ENCODE results near the gene MUC20.
A peak's percentile ranks its signal among the peaks of the same experiment; 100 is the strongest.
"Not testable (repeated sequence)": the region's sequence is repeated elsewhere in the genome, so short reads cannot be mapped to it uniquely, and the experiment has no call there.

MUC20 gene

GRCh38 chr3:195762611-195763010, 41.8 kb downstream of the MUC20 start:
- H3K27ac Mint-ChIP-seq = no peak overlapping the region
- peaks cover 56% of the 10 kb centered on the region for H3K27me3 Mint-ChIP-seq
- H3K4me1 Mint-ChIP-seq = peaks cover 4% of the 10 kb centered on the region
- H3K4me3 Mint-ChIP-seq = no peak overlapping the region
- H3K9me3 Mint-ChIP-seq = no peaks in the 10 kb centered on the region
- ATAC-seq (peak; percentile 29), DNase-seq (no peak)

- no peak overlapping the region for H3K27ac Mint-ChIP-seq
- H3K4me3 Mint-ChIP-seq = no peak overlapping the region
- DNase-seq (no peak), ATAC-seq (no peak)
- H3K27me3 Mint-ChIP-seq = peaks cover 50% of the 10 kb centered on the region
- H3K9me3 Mint-ChIP-seq = no peaks in the 10 kb centered on the region
- no peaks in the 10 kb centered on the region for H3K4me1 Mint-ChIP-seq
These were observed 42.5 kb downstream of the MUC20 start for GRCh38 chr3:195763076-195763830.

- Mint-ChIP-seq H3K9me3 (no peaks in the 10 kb centered on the region), H3K4me1 (no peaks in the 10 kb centered on the region), H3K27me3 (peaks cover 46% of the 10 kb centered on the region), H3K4me3 (no peak overlapping the region), H3K27ac (no peak overlapping the region)
- ATAC-seq = no peak
- no peak for DNase-seq
These were observed 43.4 kb downstream of the MUC20 start for GRCh38 chr3:195763843-195764825.

GRCh38 chr3:195764961-195765706, 44.4 kb downstream of the MUC20 start:
- H3K4me1 Mint-ChIP-seq = no peaks in the 10 kb centered on the region
- H3K27me3 Mint-ChIP-seq = peaks cover 36% of the 10 kb centered on the region

GRCh38 chr3:195766671-195767070, 45.9 kb downstream of the MUC20 start:
- Mint-ChIP-seq H3K4me1 (no peaks in the 10 kb centered on the region), H3K9me3 (no peaks in the 10 kb centered on the region), H3K27ac (no peak overlapping the region), H3K27me3 (peaks cover 21% of the 10 kb centered on the region), H3K4me3 (no peak overlapping the region)
- DNase-seq = no peak
- ATAC-seq = no peak

More at GRCh38 chr3:195764961-195765706, 44.4 kb downstream of the MUC20 start:
- DNase-seq (no peak), ATAC-seq (no peak)
- Mint-ChIP-seq H3K9me3 (no peaks in the 10 kb centered on the region), H3K4me3 (no peak overlapping the region), H3K27ac (no peak overlapping the region)

- ATAC-seq (no peak), DNase-seq (no peak)
- Mint-ChIP-seq H3K27ac (peak overlapping the region in 1 of 2 donors; percentile 89), H3K9me3 (no peaks in the 10 kb centered on the region), H3K4me3 (no peak overlapping the region), H3K4me1 (no peaks in the 10 kb centered on the region), H3K27me3 (peaks cover 18% of the 10 kb centered on the region)
These were observed 47.0 kb downstream of the MUC20 start for GRCh38 chr3:195767792-195768191.

- no peaks in the 10 kb centered on the region for H3K4me1 Mint-ChIP-seq
- DNase-seq (no peak), ATAC-seq (no peak)
- no peak overlapping the region for H3K27ac Mint-ChIP-seq
- no peaks in the 10 kb centered on the region for H3K9me3 Mint-ChIP-seq
- no peak overlapping the region for H3K4me3 Mint-ChIP-seq
- H3K27me3 Mint-ChIP-seq = peaks cover 13% of the 10 kb centered on the region
These were observed 47.6 kb downstream of the MUC20 start for GRCh38 chr3:195768414-195768813.

GRCh38 chr3:195768831-195769303, 48.1 kb downstream of the MUC20 start:
- no peak overlapping the region for H3K27ac Mint-ChIP-seq
- DNase-seq = no peak
- peaks cover 9% of the 10 kb centered on the region for H3K27me3 Mint-ChIP-seq
- no peak overlapping the region for H3K4me3 Mint-ChIP-seq
- H3K4me1 Mint-ChIP-seq = no peaks in the 10 kb centered on the region
- ATAC-seq = no peak
- no peaks in the 10 kb centered on the region for H3K9me3 Mint-ChIP-seq

GRCh38 chr3:195769551-195769950, 48.8 kb downstream of the MUC20 start:
- peaks cover 2% of the 10 kb centered on the region for H3K27me3 Mint-ChIP-seq
- peak overlapping the region in 1 of 2 donors; percentile 8 for H3K27ac Mint-ChIP-seq
- ATAC-seq (no peak), DNase-seq (no peak)
- H3K4me1 Mint-ChIP-seq = no peaks in the 10 kb centered on the region
- H3K9me3 Mint-ChIP-seq = no peaks in the 10 kb centered on the region
- no peak overlapping the region for H3K4me3 Mint-ChIP-seq

- ATAC-seq = peak; percentile 55
These were observed 49.5 kb downstream of the MUC20 start for GRCh38 chr3:195770081-195770840.

GRCh38 chr3:195770841-195771645, 50.3 kb downstream of the MUC20 start:
- DNase-seq (peak in 1 of 2 donors; percentile 44), ATAC-seq (peak; percentile 65)
- H3K9me3 Mint-ChIP-seq, H3K4me1 Mint-ChIP-seq, H3K27me3 Mint-ChIP-seq: not testable (repeated sequence)
- peak overlapping the region in 1 of 2 donors; percentile 95 for H3K27ac Mint-ChIP-seq
- peak overlapping the region in 1 of 2 donors; percentile 55 for H3K4me3 Mint-ChIP-seq

More at GRCh38 chr3:195770081-195770840, 49.5 kb downstream of the MUC20 start:
- DNase-seq = no peak
- H3K9me3 Mint-ChIP-seq = no peaks in the 10 kb centered on the region
- no peaks in the 10 kb centered on the region for H3K27me3 Mint-ChIP-seq
- no peaks in the 10 kb centered on the region for H3K4me1 Mint-ChIP-seq
- H3K4me3 Mint-ChIP-seq = no peak overlapping the region
- H3K27ac Mint-ChIP-seq = peak overlapping the region in 1 of 2 donors; percentile 86

GRCh38 chr3:195771646-195772300, 51.0 kb downstream of the MUC20 start:
- Mint-ChIP-seq H3K27ac (peak overlapping the region in 1 of 2 donors; percentile 95), H3K4me3 (peak overlapping the region in 1 of 2 donors; percentile 55), H3K4me1 (no peaks in the 10 kb centered on the region), H3K27me3 (no peaks in the 10 kb centered on the region), H3K9me3 (no peaks in the 10 kb centered on the region)
- ATAC-seq (peak; percentile 33), DNase-seq (no peak)

GRCh38 chr3:195773956-195774537, 53.3 kb downstream of the MUC20 start:
- ATAC-seq = no peak
- no peaks in the 10 kb centered on the region for H3K27me3 Mint-ChIP-seq
- DNase-seq = no peak
- no peak overlapping the region for H3K27ac Mint-ChIP-seq
- H3K4me3 Mint-ChIP-seq = no peak overlapping the region
- H3K9me3 Mint-ChIP-seq = peaks cover 9 to 13% of the 10 kb centered on the region in 2 donors
- H3K4me1 Mint-ChIP-seq = peaks cover 8% of the 10 kb centered on the region
